ENCODE results near the gene CPLANE2.

- TF ChIP-seq CTCF (IDR thresholded peaks at IDR 0.05) (no peak), EP300 (IDR thresholded peaks at IDR 0.05; ENCODE audit: low read depth) (no peak), POLR2AphosphoS5 (IDR thresholded peaks at IDR 0.05) (no peak), POLR2A (IDR thresholded peaks at IDR 0.05) (no peak)
These were observed 6.8 kb downstream of the CPLANE2 start for GRCh38 chr1:16229976-16230740.

All from transverse colon (tissue), 4 donors.